Neuronal stem cell (in vitro differentiated cells): ENCODE results near the gene CFAP65.
A peak's percentile ranks its signal among the peaks of the same experiment; 100 is the strongest.

Experiments
- DNase-seq: peaks from one replicate; pipeline ENCODE4 v3.0.0-alpha.2; 2013; ENCODE audit warnings: low spot score
- H2AFZ ChIP-seq: one replicate; pipeline ENCODE4 v1.6.1; 2013; ENCODE audit warnings: mild to moderate bottlenecking, low read length, inconsistent platforms
- H2AK5ac ChIP-seq: 2 replicates; pipeline ENCODE4 v1.6.1; 2013; ENCODE audit warnings: low read depth, mild to moderate bottlenecking, inconsistent platforms, low read length, moderate library complexity, mixed read lengths
- H2BK120ac ChIP-seq: 2 replicates; pipeline ENCODE4 v1.6.1; 2013; ENCODE audit warnings: low read depth, mild to moderate bottlenecking, inconsistent platforms, low read length, moderate library complexity, mixed read lengths
- H2BK12ac ChIP-seq: one replicate; pipeline ENCODE4 v1.6.1; 2013; ENCODE audit warnings: low read length, inconsistent platforms
- H2BK15ac ChIP-seq: 2 replicates; pipeline ENCODE4 v1.6.1; 2013; ENCODE audit warnings: mild to moderate bottlenecking, low read length, inconsistent platforms, mixed read lengths
- H2BK5ac ChIP-seq: one replicate; pipeline ENCODE4 v1.6.1; 2013; ENCODE audit warnings: inconsistent platforms, mild to moderate bottlenecking, low read length, moderate library complexity
- H3K14ac ChIP-seq: one replicate; pipeline ENCODE4 v1.6.1; 2013; ENCODE audit warnings: low read length, inconsistent platforms
- H3K18ac ChIP-seq: 2 replicates; pipeline ENCODE4 v1.6.1; 2013; ENCODE audit warnings: low read length, inconsistent platforms
- H3K23ac ChIP-seq: 2 replicates; pipeline ENCODE4 v1.6.1; 2013; ENCODE audit warnings: low read depth, mild to moderate bottlenecking, mixed read lengths, low read length, inconsistent platforms; ENCODE audit not compliant: poor library complexity
- H3K27ac ChIP-seq: replicated peaks from 3 replicates; pipeline ENCODE4 v1.5.1; 2013; ENCODE audit warnings: low read length, inconsistent platforms
- H3K27me3 ChIP-seq, 3 experiments: 2 replicates each; pipeline ENCODE4 v1.6.1; 2013; ENCODE audit warnings: low read length in 3 of 3, mild to moderate bottlenecking in 2 of 3, inconsistent platforms in 1 of 3, low read depth in 1 of 3, mixed read lengths in 1 of 3, moderate library complexity in 1 of 3; ENCODE audit not compliant: control insufficient read depth in 3 of 3, insufficient read depth in 3 of 3
- H3K36me3 ChIP-seq, 2 donors: replicated peaks in 1 of 2; 2 replicates each; pipeline ENCODE4 v1.6.1; 2013; ENCODE audit warnings: low read length in 2 of 2; ENCODE audit not compliant: control insufficient read depth in 2 of 2, insufficient read depth in 2 of 2
- H3K4ac ChIP-seq: 2 replicates; pipeline ENCODE4 v1.6.1; 2013; ENCODE audit warnings: inconsistent platforms, mild to moderate bottlenecking, low read length, moderate library complexity
- H3K4me1 ChIP-seq, 2 donors: 1 replicate in 1 of 2; 2 replicates in 1 of 2; pipeline ENCODE4 v1.6.1; 2013; ENCODE audit warnings: low read length in 2 of 2, low read depth in 1 of 2; ENCODE audit not compliant: control insufficient read depth in 2 of 2, insufficient read depth in 1 of 2
- H3K4me2 ChIP-seq: one replicate; pipeline ENCODE4 v1.6.1; 2013; ENCODE audit warnings: mild to moderate bottlenecking, low read length, inconsistent platforms; ENCODE audit not compliant: insufficient read depth, poor library complexity, severe bottlenecking
- H3K4me3 ChIP-seq, 2 donors: 2 replicates each; pipeline ENCODE4 v1.5.1; 2013; ENCODE audit warnings: low read length in 2 of 2, mild to moderate bottlenecking in 2 of 2, inconsistent platforms in 1 of 2, moderate library complexity in 1 of 2
- H3K79me1 ChIP-seq: one replicate; pipeline ENCODE4 v1.6.1; 2013; ENCODE audit warnings: low read depth, mild to moderate bottlenecking, inconsistent platforms, low read length, moderate library complexity
- H3K9ac ChIP-seq: one replicate; pipeline ENCODE4 v1.6.1; 2013; ENCODE audit warnings: mild to moderate bottlenecking, low read depth, low read length, inconsistent platforms; ENCODE audit not compliant: poor library complexity
- H3K9me3 ChIP-seq, 2 donors: replicated peaks in 1 of 2; 2 replicates each; pipeline versions ENCODE3 to v1.6.1; 2013; ENCODE audit warnings: low read length in 2 of 2, mild to moderate bottlenecking in 2 of 2, inconsistent platforms in 1 of 2, low read depth in 1 of 2, mixed read lengths in 1 of 2, moderate library complexity in 1 of 2; ENCODE audit not compliant: control insufficient read depth in 2 of 2, insufficient read depth in 1 of 2
- H4K8ac ChIP-seq: one replicate; pipeline ENCODE4 v1.6.1; 2013; ENCODE audit warnings: low read depth, mild to moderate bottlenecking, inconsistent platforms, low read length, moderate library complexity
- H4K91ac ChIP-seq: one replicate; pipeline ENCODE4 v1.6.1; 2013; ENCODE audit warnings: low read length, low read depth, mild to moderate bottlenecking, inconsistent platforms; ENCODE audit not compliant: poor library complexity
- WGBS, 2 donors: extraction: QIAGEN DNeasy Blood & Tissue Kit; methylation state at CpG; one replicate each; pipeline ENCODE4 v1.1.7; 2013; ENCODE audit warnings: missing lambda C conversion rate in 2 of 2, mixed read lengths in 1 of 2; ENCODE audit not compliant: insufficient read length in 2 of 2, insufficient replicate concordance in 1 of 2; ENCODE audit errors: extremely low coverage in 2 of 2; 5-methylcytosine and 5-hydroxymethylcytosine counted together

Gene CFAP65

DNA sequence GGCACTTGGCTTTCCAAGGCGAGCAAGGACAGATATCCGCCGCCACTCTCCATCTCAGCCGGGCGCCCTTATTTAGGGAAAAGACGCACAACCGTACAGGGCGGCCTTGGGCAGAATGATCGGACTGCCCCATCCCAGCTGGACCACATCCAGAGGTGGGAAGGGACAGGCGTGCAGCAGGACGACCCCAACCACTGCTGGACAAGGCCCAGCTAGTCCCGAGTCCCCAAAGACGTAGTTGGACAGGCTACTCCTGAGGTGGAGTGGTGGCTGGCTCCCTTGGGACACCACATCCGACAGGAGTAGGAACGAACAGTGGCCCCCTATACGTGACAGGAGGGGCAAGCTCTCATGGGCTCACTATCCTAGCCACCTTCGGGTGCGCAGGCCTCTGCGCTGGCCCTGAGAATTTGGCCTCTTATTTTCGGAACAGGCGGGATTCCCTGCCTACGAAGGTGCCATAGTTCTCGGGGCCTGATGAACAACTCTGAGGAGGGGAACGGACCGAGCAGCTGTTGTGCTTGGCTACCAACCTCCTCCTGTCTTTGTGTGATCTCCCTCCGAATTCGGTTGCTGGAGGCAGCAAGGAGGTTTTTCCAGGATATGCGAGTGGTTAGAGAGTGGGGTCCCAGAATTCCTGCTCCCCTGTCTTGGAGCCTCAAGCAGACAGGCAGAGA lies 58.6 kb downstream of the CFAP65 start:
- peak overlapping the region; percentile 93 for H3K23ac ChIP-seq
- peaks cover 2 to 9% of the 10 kb centered on the region in 2 donors for H3K4me1 ChIP-seq
- peak overlapping the region; percentile 56 for H2AK5ac ChIP-seq
- no peak overlapping the region for H2BK120ac ChIP-seq
- no peak overlapping the region for H2BK12ac ChIP-seq
- no peak overlapping the region for H3K4ac ChIP-seq
- H3K18ac ChIP-seq = peak overlapping the region; percentile 60
- H3K79me1 ChIP-seq = peaks cover 2% of the 10 kb centered on the region
- no peaks in the 10 kb centered on the region for H3K36me3 ChIP-seq
- no peak overlapping the region for H4K91ac ChIP-seq
- WGBS, 2 donors = no CpG with 5 or more reads among the region's 28 CpGs
- H3K9me3 ChIP-seq = peaks cover 0 to 8% of the 10 kb centered on the region in 2 donors
- H3K27ac ChIP-seq = no peak overlapping the region
- H2BK15ac ChIP-seq = no peak overlapping the region
- peaks cover 53 to 91% (median 90%) of the 10 kb centered on the region in 3 experiments for H3K27me3 ChIP-seq
- H3K9ac ChIP-seq = no peak overlapping the region
- no peak overlapping the region for H4K8ac ChIP-seq
- H2BK5ac ChIP-seq = no peak overlapping the region
- DNase-seq = no peak
- H2AFZ ChIP-seq = peak overlapping the region; percentile 85
- H3K14ac ChIP-seq = no peak overlapping the region
- H3K4me2 ChIP-seq = no peak overlapping the region
- peak overlapping the region in 1 of 2 donors; percentile 23 for H3K4me3 ChIP-seq

GRCh38 chr2:218981881-218982585 lies 59.3 kb downstream of the CFAP65 start:
- Histone ChIP-seq H3K23ac (peak overlapping the region; percentile 93), H3K4ac (no peak overlapping the region), H3K9ac (peak overlapping the region; percentile 84), H3K4me2 (peak overlapping the region; percentile 25), H2BK120ac (no peak overlapping the region), H2AFZ (peak overlapping the region; percentile 85), H4K8ac (peak overlapping the region; percentile 82), H3K79me1 (peaks cover 2% of the 10 kb centered on the region), H3K27me3 (peaks cover 49 to 91% (median 90%) of the 10 kb centered on the region in 3 experiments), H3K36me3 (no peaks in the 10 kb centered on the region), H3K4me3 (peak overlapping the region; percentile 10 to 23), H3K14ac (peak overlapping the region; percentile 94), H4K91ac (no peak overlapping the region), H3K27ac (no peak overlapping the region), H2BK15ac (no peak overlapping the region), H3K4me1 (peaks cover 2 to 9% of the 10 kb centered on the region in 2 donors), H3K18ac (peak overlapping the region; percentile 64), H2AK5ac (peak overlapping the region; percentile 56), H2BK12ac (no peak overlapping the region), H3K9me3 (peaks cover 0 to 8% of the 10 kb centered on the region in 2 donors), H2BK5ac (no peak overlapping the region)
- no peak for DNase-seq
- no CpG with 5 or more reads among the region's 69 CpGs for WGBS, 2 donors

GRCh38 chr2:218981390-218981880 lies 59.9 kb downstream of the CFAP65 start:
- Histone ChIP-seq H3K4me2 (peak overlapping the region; percentile 25), H3K9me3 (peaks cover 0 to 8% of the 10 kb centered on the region in 2 donors), H3K18ac (no peak overlapping the region), H3K4me1 (peaks cover 2 to 9% of the 10 kb centered on the region in 2 donors), H3K27me3 (peaks cover 45 to 90% (median 85%) of the 10 kb centered on the region in 3 experiments), H2AK5ac (no peak overlapping the region), H2BK12ac (no peak overlapping the region), H3K23ac (no peak overlapping the region), H2BK5ac (no peak overlapping the region), H3K4ac (no peak overlapping the region), H3K9ac (peak overlapping the region; percentile 21), H3K79me1 (peaks cover 2% of the 10 kb centered on the region), H4K91ac (no peak overlapping the region), H4K8ac (no peak overlapping the region), H2BK120ac (no peak overlapping the region), H2BK15ac (no peak overlapping the region), H3K27ac (no peak overlapping the region), H3K36me3 (no peaks in the 10 kb centered on the region), H2AFZ (peak overlapping the region; percentile 85), H3K14ac (no peak overlapping the region), H3K4me3 (peak overlapping the region in 1 of 2 donors; percentile 23)
- DNase-seq = no peak
- no CpG with 5 or more reads among the region's 46 CpGs for WGBS, 2 donors
